Mammary epithelial cell (primary cell): Measurements from ENCODE around the gene ROBO1.

Source experiments
- CTCF ChIP-seq, 2 donors: IDR thresholded peaks in 1 of 2; conservative IDR thresholded peaks in 1 of 2; 2 replicates each; pipeline ENCODE4 v1.5.1; 2011 to 2012; ENCODE audit warnings: inconsistent platforms in 2 of 2, low read length in 2 of 2, mild to moderate bottlenecking in 2 of 2, control low read depth in 1 of 2, low read depth in 1 of 2; ENCODE audit not compliant: insufficient read depth in 1 of 2; ENCODE audit errors: extremely low read depth in 1 of 2
- EZH2 ChIP-seq: IDR thresholded peaks from 2 replicates; pipeline ENCODE4 v1.6.1; 2012; ENCODE audit warnings: low read length, inconsistent platforms, borderline replicate concordance

DNA sequence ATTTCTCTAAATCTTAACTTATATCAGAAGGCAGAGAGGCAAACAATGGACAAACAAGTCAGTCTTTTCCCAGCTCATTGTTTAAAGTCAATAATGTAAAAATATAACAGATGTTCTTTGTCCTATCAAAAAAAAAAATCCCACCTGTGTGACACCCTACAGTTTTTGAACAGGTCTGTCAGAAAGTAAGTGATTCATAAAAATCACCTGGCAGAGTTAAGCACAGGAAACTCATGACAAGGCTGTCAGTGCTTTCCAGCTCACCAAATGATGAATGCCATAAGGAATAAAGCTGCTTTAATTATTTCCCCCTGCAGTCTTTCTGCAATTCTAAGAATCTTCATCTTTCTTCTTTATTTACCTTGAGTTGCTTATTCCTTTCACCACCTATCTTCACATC is 30.3 kb downstream of the ROBO1 start:
- TF ChIP-seq CTCF (conservative IDR thresholded peaks at IDR 0.05 in 1 of 2, IDR thresholded peaks at IDR 0.05 in 1 of 2; ENCODE audit: extremely low read depth in 1 of 2, insufficient read depth in 1 of 2, low read depth in 1 of 2, low read length in 2 of 2) (no peak), EZH2 (no peak)
